ENCODE measurements around the gene LY86. TPM values are rescaled to one million over a fixed set of nuclear protein-coding genes. Genes with fewer than 3 reads are reported as not detected.

Gene LY86
- total and polyA plus RNA-seq, 2 donors (not counting 3 experiments of a cell fraction or from before 2014, with no cell fraction given) = not detected

DNA sequence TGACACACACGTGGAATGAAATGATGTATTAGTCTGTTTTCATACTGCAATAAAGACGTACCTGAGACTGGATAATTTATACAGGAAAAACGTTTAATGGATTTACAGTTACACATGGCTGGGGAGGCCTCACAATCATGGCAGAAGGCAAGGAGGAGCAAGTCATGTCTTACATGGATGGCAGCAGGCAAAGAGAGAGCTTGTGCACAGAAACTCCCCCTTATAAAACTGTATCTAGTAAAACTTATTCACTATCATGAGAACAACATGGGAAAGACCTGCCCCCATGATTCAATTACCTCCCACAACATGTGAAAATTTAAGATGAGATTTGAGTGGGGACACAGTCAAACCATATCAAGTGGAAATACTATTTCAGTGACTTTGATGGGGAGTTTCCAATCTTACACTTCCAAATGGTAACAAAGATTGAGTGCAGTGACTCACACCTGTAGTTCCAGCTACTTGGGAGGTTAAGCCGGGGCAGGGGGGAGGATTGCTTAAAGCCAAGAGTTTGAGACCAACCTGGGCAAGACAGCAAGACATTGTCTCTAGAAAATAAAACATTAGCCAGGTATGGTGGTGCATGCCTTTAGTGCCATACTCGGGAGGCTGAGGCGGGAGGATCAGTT, 8.2 kb upstream of the LY86 start:
- no peaks in the 10 kb centered on the region for H4K20me1 ChIP-seq (replicated peaks; ENCODE audit: control insufficient read depth, extremely low read depth, insufficient read depth, low read length)
- H3K27ac ChIP-seq (ENCODE audit: insufficient read depth, low read depth, low read length) = no peak overlapping the region
- H2AFZ ChIP-seq (ENCODE audit: low read depth, low read length) = no peak overlapping the region
- no peaks in the 10 kb centered on the region for H3K79me2 ChIP-seq (ENCODE audit: control insufficient read depth, insufficient read depth, low read length)
- TF ChIP-seq JUN (IDR thresholded peaks at IDR 0.05; ENCODE audit: borderline replicate concordance, insufficient read depth, insufficient read length, low read depth) = no peak
- no peak for TF ChIP-seq MAX (IDR thresholded peaks at IDR 0.05; ENCODE audit: insufficient read depth, insufficient read length)
- no peak for TF ChIP-seq GATA2 (IDR thresholded peaks at IDR 0.05; ENCODE audit: insufficient read depth, insufficient read length, low read depth, low read length)
- H3K4me1 ChIP-seq (ENCODE audit: control insufficient read depth, extremely low read depth, insufficient read depth, low read length) = no peaks in the 10 kb centered on the region
- H3K9me1 ChIP-seq (replicated peaks; ENCODE audit: control insufficient read depth, extremely low read depth, insufficient read depth, low read length) = no peaks in the 10 kb centered on the region
- ChIA-PET CTCF (interaction anchor here (1.3 kb wide), 1 partner anchor 24 kb away, joined by 3 read pairs; no protein-coding TSS in a partner anchor), POLR2A (no interaction called here)
- H3K36me3 ChIP-seq (ENCODE audit: control insufficient read depth in 2 of 2, extremely low read depth in 1 of 2, insufficient read depth in 2 of 2, low read length in 2 of 2) = no peaks in the 10 kb centered on the region
- no peak overlapping the region for H3K4me2 ChIP-seq (ENCODE audit: insufficient read depth, low read length)
- H3K27me3 ChIP-seq (ENCODE audit: control insufficient read depth in 2 of 2, insufficient read depth in 2 of 2, low read length in 2 of 2) = no peaks in the 10 kb centered on the region
- dilution Hi-C loops (cut with MboI; ENCODE audit: extremely low pct_ligation_motif_present, low sequenced_read_pairs) (no loop called here), intact Hi-C loops (cut with micrococcal nuclease) (no loop called here)
- no peaks in the 10 kb centered on the region for H3K9me3 ChIP-seq (replicated peaks; ENCODE audit: control insufficient read depth, insufficient read depth, low read length)
- DNase-seq (ENCODE audit: low read depth, low spot score) (no peak), FAIRE-seq (no peak)
- no peak overlapping the region for H3K4me3 ChIP-seq (replicated peaks in 1 of 3; ENCODE audit: insufficient read depth in 1 of 3, low read depth in 1 of 3, low read length in 3 of 3)
- no TSS peak for BruUV-seq (replicated peaks)
- H3K9ac ChIP-seq (replicated peaks; ENCODE audit: extremely low read depth, insufficient read depth, low read length) = no peak overlapping the region

GRCh38 chr6:6581054-6581453, 7.5 kb upstream of the LY86 start:
- BruUV-seq (replicated peaks) = no TSS peak
- DNase-seq (ENCODE audit: low read depth, low spot score) = no peak
- POLR2A ChIA-PET = no interaction called here
- Histone ChIP-seq H3K36me3 (ENCODE audit: control insufficient read depth in 2 of 2, extremely low read depth in 1 of 2, insufficient read depth in 2 of 2, low read length in 2 of 2) (no peaks in the 10 kb centered on the region), H3K4me2 (ENCODE audit: insufficient read depth, low read length) (no peak overlapping the region), H3K4me1 (ENCODE audit: control insufficient read depth, extremely low read depth, insufficient read depth, low read length) (no peaks in the 10 kb centered on the region), H3K27me3 (ENCODE audit: control insufficient read depth in 2 of 2, insufficient read depth in 2 of 2, low read length in 2 of 2) (no peaks in the 10 kb centered on the region), H3K9me3 (replicated peaks; ENCODE audit: control insufficient read depth, insufficient read depth, low read length) (no peaks in the 10 kb centered on the region), H3K27ac (ENCODE audit: insufficient read depth, low read depth, low read length) (no peak overlapping the region), H4K20me1 (replicated peaks; ENCODE audit: control insufficient read depth, extremely low read depth, insufficient read depth, low read length) (no peaks in the 10 kb centered on the region), H3K4me3 (replicated peaks in 1 of 3; ENCODE audit: insufficient read depth in 1 of 3, low read depth in 1 of 3, low read length in 3 of 3) (no peak overlapping the region), H3K9me1 (replicated peaks; ENCODE audit: control insufficient read depth, extremely low read depth, insufficient read depth, low read length) (no peaks in the 10 kb centered on the region), H3K9ac (replicated peaks; ENCODE audit: extremely low read depth, insufficient read depth, low read length) (no peak overlapping the region), H2AFZ (ENCODE audit: low read depth, low read length) (no peak overlapping the region), H3K79me2 (ENCODE audit: control insufficient read depth, insufficient read depth, low read length) (no peaks in the 10 kb centered on the region)
- dilution Hi-C loops (cut with MboI; ENCODE audit: extremely low pct_ligation_motif_present, low sequenced_read_pairs) (no loop called here), intact Hi-C loops (cut with micrococcal nuclease) (no loop called here)
- no peak for FAIRE-seq
- no peak for TF ChIP-seq POLR2AphosphoS5 (IDR thresholded peaks at IDR 0.05; ENCODE audit: insufficient read depth, low read depth, low read length)
- no peak for TF ChIP-seq MYC (IDR thresholded peaks at IDR 0.05; ENCODE audit: low read depth, low read length)
- TF ChIP-seq GATA2 (IDR thresholded peaks at IDR 0.05; ENCODE audit: insufficient read depth, insufficient read length, low read depth, low read length) = no peak
- no peak for TF ChIP-seq POLR2A (IDR thresholded peaks at IDR 0.05; ENCODE audit: low read depth, low read length)
- TF ChIP-seq JUN (IDR thresholded peaks at IDR 0.05; ENCODE audit: borderline replicate concordance, insufficient read depth, insufficient read length, low read depth) = no peak
- no peak for TF ChIP-seq CTCF (IDR thresholded peaks at IDR 0.05; ENCODE audit: extremely low read depth in 1 of 2, insufficient read depth in 1 of 2, low read depth in 1 of 2, low read length in 2 of 2)
- no peak for TF ChIP-seq MAX (IDR thresholded peaks at IDR 0.05; ENCODE audit: insufficient read depth, insufficient read length)
- no peak for TF ChIP-seq EZH2 (IDR thresholded peaks at IDR 0.05; ENCODE audit: borderline replicate concordance, low read depth, low read length, severe bottlenecking)
- no peak for TF ChIP-seq FOS (IDR thresholded peaks at IDR 0.05; ENCODE audit: borderline replicate concordance, insufficient read depth, low read length)
- CTCF ChIA-PET = interaction anchor here (1.3 kb wide), 1 partner anchor 25 kb away, joined by 3 read pairs; no protein-coding TSS in a partner anchor
